Measurements from ENCODE around the gene TMEM212.

Gene TMEM212
- long read RNA-seq = 0 reads

GRCh38 chr3:171842864-171843518 lies at the start of gene TMEM212:
TMEM212 (plus strand) TSS chr3:171843349; CDS start chr3:171843384, 35 bp downstream.
- TF ChIP-seq SPI1 (IDR thresholded peaks at IDR 0.05; ENCODE audit: borderline replicate concordance, low read depth) = no peak
- no peak for DNase-seq (ENCODE audit: low read depth in 1 of 2, low spot score in 1 of 2)
- H3K4me3 ChIP-seq (replicated peaks; ENCODE audit: insufficient read depth, low read length) = no peak within 1 kb of the TSS
- no peaks in the 10 kb centered on the region for H3K27me3 ChIP-seq (ENCODE audit: insufficient read depth, poor library complexity, severe bottlenecking)
- H3K27ac ChIP-seq (replicated peaks) = no peak within 1 kb of the TSS

GRCh38 chr3:171796625-171797264 lies 46.4 kb upstream of the TMEM212 start:
- no peak for TF ChIP-seq CTCF (IDR thresholded peaks at IDR 0.05; ENCODE audit: insufficient read depth, low read length)
- TF ChIP-seq GABPA (IDR thresholded peaks at IDR 0.05; ENCODE audit: low read depth) = no peak
- no peak for TF ChIP-seq SPI1 (IDR thresholded peaks at IDR 0.05; ENCODE audit: borderline replicate concordance, low read depth)
- Histone ChIP-seq H3K27ac (replicated peaks) (no peak overlapping the region), H3K4me3 (replicated peaks; ENCODE audit: insufficient read depth, low read length) (no peak overlapping the region), H3K27me3 (ENCODE audit: insufficient read depth, poor library complexity, severe bottlenecking) (no peaks in the 10 kb centered on the region)
- no peak for DNase-seq (ENCODE audit: low read depth in 1 of 2, low spot score in 1 of 2)

- H3K27me3 ChIP-seq (ENCODE audit: insufficient read depth, poor library complexity, severe bottlenecking) = no peaks in the 10 kb centered on the region
- TF ChIP-seq CTCF (IDR thresholded peaks at IDR 0.05; ENCODE audit: insufficient read depth, low read length) (no peak), GABPA (IDR thresholded peaks at IDR 0.05; ENCODE audit: low read depth) (no peak), POLR2AphosphoS5 (IDR thresholded peaks at IDR 0.05; ENCODE audit: low read depth) (no peak), REST (IDR thresholded peaks at IDR 0.05; ENCODE audit: insufficient replicate concordance, low read depth) (no peak), SPI1 (IDR thresholded peaks at IDR 0.05; ENCODE audit: borderline replicate concordance, low read depth) (no peak)
- no peak overlapping the region for H3K27ac ChIP-seq (replicated peaks)
- DNase-seq (ENCODE audit: low read depth in 1 of 2, low spot score in 1 of 2) = no peak
- H3K4me3 ChIP-seq (replicated peaks; ENCODE audit: insufficient read depth, low read length) = no peak overlapping the region
Observed at GRCh38 chr3:171797265-171797679, 45.9 kb upstream of the TMEM212 start.

- no peak overlapping the region for H3K27ac ChIP-seq (replicated peaks)
- no peak for DNase-seq (ENCODE audit: low read depth in 1 of 2, low spot score in 1 of 2)
- TF ChIP-seq SPI1 (IDR thresholded peaks at IDR 0.05; ENCODE audit: borderline replicate concordance, low read depth) = no peak
- no peak for TF ChIP-seq GABPA (IDR thresholded peaks at IDR 0.05; ENCODE audit: low read depth)
- no peak for TF ChIP-seq POLR2AphosphoS5 (IDR thresholded peaks at IDR 0.05; ENCODE audit: low read depth)
- TF ChIP-seq REST (IDR thresholded peaks at IDR 0.05; ENCODE audit: insufficient replicate concordance, low read depth) = no peak
- TF ChIP-seq CTCF (IDR thresholded peaks at IDR 0.05; ENCODE audit: insufficient read depth, low read length) = no peak
- no peaks in the 10 kb centered on the region for H3K27me3 ChIP-seq (ENCODE audit: insufficient read depth, poor library complexity, severe bottlenecking)
- H3K4me3 ChIP-seq (replicated peaks; ENCODE audit: insufficient read depth, low read length) = no peak overlapping the region
Observed at GRCh38 chr3:171797873-171798272, 45.3 kb upstream of the TMEM212 start.
